Measurements from ENCODE around the gene PARD6B. TPM values are rescaled to one million over a fixed set of nuclear protein-coding genes. Genes with fewer than 3 reads are reported as not detected.

PARD6B gene
- total RNA-seq, 1 donor from 2014 or later = 2.2 TPM

- no peak for DNase-seq (ENCODE audit: low spot score)
- peaks cover 1% of the 10 kb centered on the region for H3K9me3 Mint-ChIP-seq (ENCODE audit: low read depth)
- no peaks in the 10 kb centered on the region for H3K27me3 Mint-ChIP-seq (ENCODE audit: low read depth)
- no peak overlapping the region for H3K4me3 Mint-ChIP-seq (ENCODE audit: unreplicated experiment)
- H3K27ac Mint-ChIP-seq (ENCODE audit: unreplicated experiment) = no peak overlapping the region
- no peaks in the 10 kb centered on the region for H3K4me1 Mint-ChIP-seq (ENCODE audit: low read depth)
- H3K36me3 Mint-ChIP-seq (ENCODE audit: low read depth) = no peaks in the 10 kb centered on the region
- no peak for TF ChIP-seq CTCF (IDR thresholded peaks at IDR 0.05)
Observed at GRCh38 chr20:50804437-50805348, 73.3 kb downstream of the PARD6B start.

GRCh38 chr20:50805349-50805684 is 73.9 kb downstream of the PARD6B start:
- no peaks in the 10 kb centered on the region for H3K27me3 Mint-ChIP-seq (ENCODE audit: low read depth)

DNA sequence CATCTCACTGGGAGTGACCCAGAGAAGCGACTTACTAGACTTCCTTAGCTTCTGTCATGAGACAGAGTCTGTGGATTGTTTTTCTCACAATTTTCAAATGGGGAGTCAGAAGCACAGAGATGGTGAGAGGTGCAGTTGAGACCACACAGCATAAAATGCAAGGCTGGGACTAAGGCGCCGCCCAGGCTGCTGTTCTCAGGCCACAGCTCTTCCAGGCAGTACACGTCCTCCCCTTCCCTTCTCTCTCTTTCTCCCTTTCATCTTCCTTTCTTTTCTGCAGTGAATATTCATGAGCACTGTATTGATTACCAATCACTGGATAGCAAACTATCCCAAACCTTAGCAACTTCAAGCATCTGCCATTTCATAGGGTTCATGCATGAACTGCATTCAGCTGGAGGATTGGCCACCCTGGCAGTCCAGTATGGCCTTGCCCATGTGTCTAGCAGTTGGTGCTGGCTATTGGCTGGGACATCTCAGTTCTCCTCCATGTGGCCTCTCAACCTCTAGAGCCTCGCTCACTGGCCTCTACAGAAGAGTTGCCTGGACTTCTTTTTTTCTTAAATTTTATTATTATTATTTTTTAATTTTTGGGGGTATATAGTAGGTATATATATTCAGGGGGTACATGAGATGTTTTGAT is 74.9 kb downstream of the PARD6B start:
- Mint-ChIP-seq H3K36me3 (ENCODE audit: low read depth) (no peaks in the 10 kb centered on the region), H3K27ac (ENCODE audit: unreplicated experiment) (no peak overlapping the region), H3K27me3 (ENCODE audit: low read depth) (no peaks in the 10 kb centered on the region), H3K9me3 (ENCODE audit: low read depth) (peaks cover 5% of the 10 kb centered on the region), H3K4me1 (ENCODE audit: low read depth) (no peaks in the 10 kb centered on the region), H3K4me3 (ENCODE audit: unreplicated experiment) (no peak overlapping the region)
- DNase-seq (ENCODE audit: low spot score) = no peak
- TF ChIP-seq CTCF (IDR thresholded peaks at IDR 0.05) = no peak

More at GRCh38 chr20:50805349-50805684, 73.9 kb downstream of the PARD6B start:
- no peak for DNase-seq (ENCODE audit: low spot score)
- no peak for TF ChIP-seq CTCF (IDR thresholded peaks at IDR 0.05)
- Mint-ChIP-seq H3K27ac (ENCODE audit: unreplicated experiment) (no peak overlapping the region), H3K36me3 (ENCODE audit: low read depth) (no peaks in the 10 kb centered on the region), H3K4me3 (ENCODE audit: unreplicated experiment) (no peak overlapping the region), H3K4me1 (ENCODE audit: low read depth) (no peaks in the 10 kb centered on the region), H3K9me3 (ENCODE audit: low read depth) (peaks cover 5% of the 10 kb centered on the region)

Other genes with a start within 250 kb of the PARD6B start
- gene PTPN1, start 221.2 kb upstream of the PARD6B start, total RNA-seq = 30.3 to 32.4 TPM (median 30.8 TPM) in 3 replicates
- gene RIPOR3, start 40.0 kb upstream of the PARD6B start, total RNA-seq = 0.12 TPM in 1 of 3 replicates, not detected in the others
- 6.7 to 7.6 TPM (median 7.4 TPM) in 3 replicates for gene BCAS4, start 63.5 kb downstream of the PARD6B start, total RNA-seq
- gene ADNP, start 199.9 kb downstream of the PARD6B start, total RNA-seq = 56.8 to 60.2 TPM (median 58.9 TPM) in 3 replicates
- gene DPM1, start 227.0 kb downstream of the PARD6B start, total RNA-seq = 37.7 to 40.5 TPM (median 39.9 TPM) in 3 replicates
- gene MOCS3, start 227.2 kb downstream of the PARD6B start, total RNA-seq = 4.3 to 4.6 TPM (median 4.4 TPM) in 3 replicates

Data from chondrocyte (in vitro differentiated cells).